ENCODE data around the gene MYH6.

The MYH6 gene

DNA sequence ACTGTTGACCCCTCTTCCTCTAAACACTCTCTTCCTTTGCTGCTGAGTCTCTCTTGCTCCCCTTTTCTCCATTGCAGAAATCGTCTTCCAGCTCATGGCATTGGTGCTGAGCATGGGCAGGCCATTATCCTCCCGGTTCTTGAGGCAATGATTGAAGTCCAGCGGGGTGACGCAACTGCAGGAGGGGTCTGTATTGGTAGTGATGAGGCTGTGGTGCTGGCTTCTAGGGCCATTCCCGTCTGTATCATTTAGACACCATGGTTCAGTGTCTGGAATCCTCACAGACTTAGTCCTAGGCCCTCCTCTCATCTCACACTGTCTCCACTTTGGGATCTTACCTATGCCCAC lies 54.7 kb downstream of the MYH6 start:
- DNase-seq = no peak

DNA sequence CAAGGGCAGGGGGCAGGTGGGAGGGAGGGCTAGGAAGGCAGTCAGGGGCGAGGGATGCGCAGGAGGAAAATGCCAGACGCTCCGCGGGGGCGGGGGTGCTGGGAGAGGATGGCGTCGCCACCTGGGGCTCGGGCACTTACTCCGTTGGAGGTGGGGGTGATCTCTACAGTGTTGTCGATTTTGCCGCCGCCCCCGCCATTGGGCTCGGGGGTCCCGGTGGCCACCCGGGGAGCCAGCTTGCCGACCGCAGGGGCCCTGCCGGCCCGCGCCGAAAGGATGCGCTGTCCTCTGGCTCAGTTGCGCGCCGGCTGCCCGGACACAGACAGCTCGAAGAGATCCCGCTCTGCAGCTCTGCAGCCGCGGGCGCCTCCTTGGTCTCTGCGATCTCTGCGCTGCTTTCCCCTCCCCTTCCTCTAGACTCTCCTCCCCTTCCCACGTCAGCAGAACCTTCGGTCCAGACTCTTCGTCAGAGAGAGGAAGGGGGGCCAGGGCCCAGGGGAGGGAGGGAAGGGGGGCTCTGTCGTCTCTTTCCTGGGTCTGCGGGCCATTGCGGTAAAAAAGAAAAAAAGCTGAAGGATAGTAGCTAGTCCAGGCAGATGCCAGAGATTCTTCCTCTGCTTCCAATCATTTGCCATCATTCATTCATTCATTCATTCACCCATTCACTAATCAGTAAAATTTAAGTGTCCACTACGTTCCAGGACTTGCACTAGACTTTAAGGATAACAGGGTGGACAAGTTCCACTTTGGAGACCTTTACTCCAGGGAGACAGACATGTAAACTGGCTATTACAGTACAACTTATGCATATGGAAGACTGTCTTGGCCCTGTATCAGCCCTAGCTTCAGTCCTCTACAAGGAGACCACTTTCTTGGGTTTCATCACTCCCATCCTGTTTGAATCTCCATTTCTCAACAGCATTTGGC lies 55.3 kb downstream of the MYH6 start, which contains the start of gene SLC22A17:
Gene SLC22A17, minus strand, starts transcription at position 382 of the 927 bp plus-strand sequence.
- no peak for DNase-seq

DNA sequence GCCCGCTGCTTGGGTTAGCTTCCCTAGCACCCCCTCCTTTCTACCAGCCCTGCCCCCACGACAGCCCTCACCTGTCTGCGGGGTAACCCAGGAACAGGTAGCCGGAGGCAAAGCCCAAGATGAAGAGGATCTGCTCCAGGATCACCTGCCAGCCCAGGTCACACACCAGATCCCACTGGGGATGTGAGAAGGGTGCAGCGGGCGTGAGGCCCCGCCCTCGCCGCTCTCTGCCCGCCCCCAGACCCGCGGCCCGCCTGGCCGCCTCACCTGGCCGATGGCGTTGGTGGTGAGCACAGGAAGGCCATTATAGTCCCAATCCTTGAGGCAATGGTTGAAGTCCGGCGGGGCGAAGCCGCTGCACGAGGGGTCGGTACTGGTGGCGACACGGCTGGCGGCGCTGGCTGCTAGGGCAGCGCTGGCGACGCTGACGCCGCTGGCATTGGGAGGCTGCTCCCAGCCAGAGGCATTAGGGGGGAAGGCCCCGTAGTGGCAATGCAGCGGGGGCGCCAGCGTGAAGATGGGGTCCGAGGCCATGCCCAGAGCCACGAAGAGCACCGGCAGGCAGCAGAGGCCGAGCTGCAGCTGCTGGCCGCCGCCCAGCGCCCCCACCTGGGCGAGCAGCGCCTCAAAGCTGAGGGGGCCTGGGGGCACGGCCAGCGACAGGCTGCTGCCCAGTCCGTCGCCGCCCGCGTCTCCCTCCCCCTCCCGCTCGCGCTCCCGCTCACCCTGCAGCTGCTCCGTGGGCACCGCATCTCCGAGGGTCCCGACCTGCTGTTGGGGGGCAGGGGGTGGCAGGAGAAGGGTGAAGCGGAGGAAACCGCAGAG lies 56.2 kb downstream of the MYH6 start:
- DNase-seq = no peak

DNA sequence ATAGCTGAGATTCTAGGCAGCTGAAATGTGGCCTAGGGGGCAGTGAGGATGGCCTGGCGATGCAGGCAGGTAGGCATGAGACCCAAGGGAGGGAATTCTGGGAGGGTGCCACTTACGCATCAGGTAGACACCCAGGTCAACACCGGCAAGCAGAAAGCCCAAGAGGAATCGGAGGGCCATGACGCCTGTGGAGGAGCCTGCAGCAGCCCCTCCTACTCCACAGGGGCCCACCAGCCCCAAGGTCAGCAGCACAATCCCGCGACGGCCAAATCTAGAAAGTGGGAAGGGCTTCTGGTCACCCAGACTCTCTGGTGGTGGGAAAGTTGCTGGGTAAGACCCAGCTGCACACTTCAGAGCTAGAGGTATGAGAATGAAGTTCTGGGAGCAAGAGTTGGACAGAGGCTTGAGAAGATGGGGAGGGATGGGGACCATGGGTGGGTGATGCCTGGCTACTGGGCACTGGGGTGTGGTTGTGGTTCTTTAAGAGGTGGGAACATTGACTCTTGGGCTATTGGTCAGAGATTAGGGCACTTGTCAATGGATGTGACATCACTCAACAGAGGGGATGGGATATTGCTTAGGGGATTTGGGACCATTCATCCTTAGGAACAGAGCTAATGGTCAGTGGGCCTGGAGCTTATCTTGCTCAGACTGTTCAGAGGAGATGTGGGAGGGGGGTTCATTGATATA lies 58.8 kb downstream of the MYH6 start:
- no peak for DNase-seq

DNA sequence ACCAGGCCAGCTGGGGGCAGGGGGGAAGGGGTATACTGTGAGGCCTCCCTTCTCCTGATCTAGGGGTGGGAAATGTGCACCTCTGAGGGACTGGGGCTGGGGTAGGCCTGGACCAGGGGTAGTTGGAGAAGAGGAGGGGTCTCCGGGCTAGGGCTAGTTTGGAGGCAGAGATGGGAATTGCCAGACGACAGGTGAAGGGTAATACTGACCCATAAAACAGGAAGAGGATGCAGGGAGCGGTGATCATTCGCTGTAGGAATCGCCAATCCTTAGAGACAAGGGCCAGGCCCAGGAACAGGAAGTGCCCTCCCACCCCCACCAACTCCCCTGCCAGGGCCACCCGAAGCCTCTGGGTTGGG lies 59.8 kb downstream of the MYH6 start:
- no peak for DNase-seq

DNA sequence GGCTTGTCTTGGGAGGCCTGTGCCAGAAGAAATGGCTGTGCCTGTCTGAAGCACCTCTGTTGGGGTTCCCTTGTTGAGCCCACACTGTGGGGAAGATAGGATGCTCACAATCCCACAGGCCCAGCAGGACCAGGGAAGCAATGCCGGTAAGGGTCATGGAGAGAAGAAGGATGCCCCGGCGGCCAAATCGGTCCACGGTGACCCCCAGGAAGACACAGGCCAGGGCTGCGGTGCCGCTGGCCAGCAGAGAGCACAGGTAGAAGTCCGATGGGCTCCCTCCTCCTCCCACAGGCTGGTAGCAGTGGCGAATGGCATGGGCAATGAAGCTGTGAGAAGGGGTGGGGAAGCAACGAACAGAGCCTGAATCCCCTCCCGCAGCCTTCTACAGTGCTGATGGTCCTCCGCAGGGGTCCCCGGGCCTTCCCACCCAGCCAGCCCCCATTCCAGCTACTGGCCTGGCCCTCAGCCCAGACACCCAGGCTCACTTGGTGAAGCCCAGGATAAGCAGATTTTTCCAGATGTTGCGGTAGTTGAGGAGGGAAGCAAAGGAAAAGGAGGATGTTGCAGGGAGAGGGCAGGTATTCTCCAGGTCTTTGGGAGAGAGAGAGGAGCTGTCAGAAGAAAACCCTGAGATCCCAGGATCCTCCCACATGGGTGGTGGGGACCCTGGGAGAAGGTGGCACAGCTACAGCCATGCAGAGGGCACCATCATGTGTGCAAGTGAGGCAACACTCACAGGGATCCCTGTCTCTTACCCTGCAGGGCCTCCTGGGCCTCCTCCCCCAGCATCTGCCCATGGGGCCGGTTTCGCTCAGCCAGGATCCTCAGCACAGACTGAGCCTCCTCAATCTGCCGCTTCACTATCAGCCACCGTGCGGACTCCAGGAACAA lies 60.4 kb downstream of the MYH6 start:
- no peak for DNase-seq

DNA sequence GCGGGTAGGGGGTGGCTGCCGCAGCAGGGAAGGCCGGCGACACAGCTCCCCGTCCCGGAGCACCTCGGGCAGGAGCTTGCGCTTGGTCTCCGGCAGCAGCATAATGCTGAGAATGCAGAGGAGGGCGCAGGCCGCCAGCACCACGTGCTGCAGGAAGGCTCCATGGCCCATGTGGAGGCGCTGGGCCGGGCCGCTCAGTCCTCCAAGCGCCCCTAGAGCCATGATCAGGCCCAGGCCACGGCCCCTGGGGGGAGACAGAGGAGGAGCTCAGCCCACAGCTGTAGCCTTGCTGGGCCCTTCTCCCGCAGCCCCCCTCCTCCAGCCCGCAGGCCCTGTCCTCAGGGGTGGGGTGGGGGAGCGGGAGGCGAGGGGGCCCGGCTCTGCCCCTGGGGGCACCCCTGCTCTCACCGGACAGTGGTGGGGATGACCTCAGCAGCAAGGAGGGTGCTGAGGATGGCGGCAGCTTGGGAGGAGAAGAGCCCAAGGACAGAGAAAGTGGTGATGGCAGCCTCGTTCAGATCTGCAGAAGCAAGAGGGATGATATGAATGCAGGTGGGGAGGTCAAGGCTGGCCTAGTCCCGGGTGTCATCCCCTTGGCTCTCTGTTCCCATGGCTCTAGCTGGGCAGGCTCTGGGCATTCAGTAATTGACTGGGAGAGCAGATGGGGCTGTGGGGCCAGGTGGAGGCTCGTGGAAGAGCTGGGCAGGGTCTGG lies 61.2 kb downstream of the MYH6 start:
- DNase-seq = no peak

DNA sequence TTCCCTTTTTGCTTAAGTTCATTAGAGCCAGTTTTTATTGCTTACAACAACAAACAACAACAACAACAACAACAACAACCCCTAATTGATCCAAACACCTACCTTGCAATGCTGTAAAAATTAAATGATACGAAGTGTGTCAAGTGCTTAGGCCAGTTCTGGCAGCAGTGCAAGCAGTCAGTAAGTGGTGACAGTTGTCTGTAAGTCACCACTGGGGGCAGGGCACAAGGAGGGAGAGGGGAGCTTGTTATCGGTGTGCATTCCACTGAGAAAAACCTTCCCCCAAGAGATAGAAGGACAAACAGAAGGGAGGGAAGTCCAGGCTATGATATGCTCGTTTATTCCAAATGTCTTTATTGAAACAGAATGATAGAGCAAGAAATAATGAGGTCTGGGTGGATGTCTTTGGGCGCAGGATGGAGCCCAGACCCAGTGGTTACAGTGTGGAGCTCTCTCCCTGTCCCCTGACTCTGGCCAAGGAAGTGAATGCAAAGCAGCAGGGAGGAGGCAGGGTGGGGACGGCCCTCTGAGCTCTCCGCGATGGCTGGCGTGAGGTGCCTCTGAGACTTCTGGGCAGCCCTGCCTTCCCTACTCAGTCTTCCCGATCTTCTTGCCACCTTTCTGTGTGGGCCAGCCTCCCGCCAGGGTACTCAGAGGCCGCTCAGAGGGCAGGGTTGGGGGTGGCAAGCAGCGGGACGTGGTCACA lies 61.9 kb downstream of the MYH6 start:
- DNase-seq = no peak

DNA sequence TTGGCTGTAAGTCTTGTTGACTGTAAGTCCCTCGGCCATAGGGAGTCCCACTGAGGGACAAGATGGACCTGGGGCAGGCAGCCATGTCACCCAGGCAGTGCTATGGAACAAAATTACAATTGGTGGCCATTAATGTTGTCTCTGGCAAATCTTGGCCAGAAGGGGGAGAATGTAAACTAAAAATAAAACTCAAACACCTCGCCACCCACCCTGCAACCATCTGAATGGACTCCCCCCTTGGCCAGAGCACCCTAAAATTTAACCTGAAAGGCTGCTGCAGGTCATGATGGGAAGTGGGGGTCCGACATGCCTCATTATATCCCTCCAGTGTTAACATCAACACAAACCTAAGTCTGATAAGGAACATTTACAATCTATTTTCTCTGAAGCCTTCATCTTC lies 63.6 kb downstream of the MYH6 start:
- no peak for DNase-seq

DNA sequence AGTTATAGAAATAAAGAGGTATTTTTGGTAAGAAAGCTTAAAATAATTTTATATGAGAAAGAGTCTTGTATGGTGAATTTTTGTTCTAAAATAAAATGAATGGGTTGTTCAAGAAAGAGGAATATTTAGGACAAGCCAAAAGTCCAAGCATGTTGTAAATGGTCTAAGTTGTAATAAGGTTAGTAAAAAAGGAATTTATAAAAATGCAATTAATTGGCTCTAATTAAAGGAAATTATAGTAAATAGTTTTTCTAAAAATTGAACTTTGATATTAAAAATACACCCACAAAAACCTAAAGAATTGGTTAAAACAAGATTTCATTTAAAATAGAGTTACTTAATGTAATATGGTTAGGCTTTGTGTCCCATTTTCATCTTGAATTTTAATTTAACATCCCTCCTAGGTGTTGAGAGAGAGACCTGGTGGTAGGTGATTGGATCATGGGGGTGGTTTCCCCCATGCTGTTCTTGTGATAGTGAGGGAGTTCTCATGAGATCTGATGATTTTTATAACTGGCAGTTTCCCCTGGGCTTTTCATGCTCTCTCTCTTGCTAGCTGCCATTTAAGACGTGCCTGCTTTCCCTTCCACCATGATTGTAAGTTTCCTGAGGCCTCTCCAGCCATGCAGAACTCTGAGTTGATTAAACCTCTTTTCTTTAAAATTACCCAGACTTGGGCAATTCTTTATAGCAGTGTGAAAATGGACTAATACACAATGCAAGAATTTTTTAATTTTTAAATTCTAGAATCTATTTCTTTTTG lies 68.4 kb downstream of the MYH6 start:
- DNase-seq = no peak

DNA sequence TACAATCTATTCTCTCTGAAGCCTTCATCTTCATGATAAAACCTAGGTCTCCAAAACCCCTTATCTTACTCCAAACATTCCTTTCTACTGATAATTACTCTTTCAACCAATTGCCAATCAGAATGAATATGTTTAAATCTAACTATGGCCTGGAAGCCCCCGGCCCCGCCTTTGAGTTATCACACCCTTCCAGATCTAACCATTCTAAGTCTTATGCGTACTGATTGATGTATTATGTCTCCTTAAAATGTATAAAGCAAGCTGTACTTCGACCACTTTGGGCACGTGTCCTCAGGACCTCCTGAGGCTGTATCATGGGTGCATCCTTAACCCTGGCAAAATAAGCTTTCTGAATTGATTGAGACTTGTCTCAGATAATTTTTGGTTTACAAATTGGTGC lies 72.5 kb downstream of the MYH6 start:
- no peak for DNase-seq
